WTC11 (cell line): ENCODE data around the gene IRAK1.

Source experiments
- AFF4 ChIP-seq: sonication (generic); formaldehyde crosslinking; IDR thresholded peaks from 2 replicates; pipeline ENCODE4 v1.8.1; 2023; ENCODE audit warnings: mild to moderate bottlenecking, missing genetic modification reagents, borderline replicate concordance
- CTCF ChIP-seq: fragments of 200-600 bp; IDR thresholded peaks from 2 replicates; pipeline ENCODE4 v1.8.0; 2022; ENCODE audit warnings: antibody characterized with exemption
- EMX1 ChIP-seq: fragments of 250-450 bp; sonication (Bioruptor Pico); IDR thresholded peaks from 2 replicates; pipeline ENCODE4 v1.8.0; 2021; ENCODE audit warnings: mild to moderate bottlenecking
- ZNF263 ChIP-seq: sonication (generic); formaldehyde crosslinking; IDR thresholded peaks from 2 replicates; pipeline ENCODE4 v1.8.1; 2022; ENCODE audit warnings: low read depth, mild to moderate bottlenecking, moderate library complexity, missing genetic modification reagents

- TF ChIP-seq ZNF263 (CRISPR knock-in tag) (no peak), CTCF (no peak), AFF4 (no peak), EMX1 (CRISPR knock-in tag) (no peak)
Measured at GRCh38 chrX:153961292-153961691, 58.4 kb downstream of the IRAK1 start.
